Kidney (tissue), 14 donors: ENCODE measurements around the gene FUBP3. TPM values are rescaled to one million over a fixed set of nuclear protein-coding genes. Genes with fewer than 3 reads are reported as not detected.
"Not testable (repeated sequence)": the region's sequence is repeated elsewhere in the genome, so short reads cannot be mapped to it uniquely, and the experiment has no call there.

ENCODE experiments used
- DNase-seq, 5 donors: peaks; one replicate each; pipeline ENCODE4 v3.0.0-alpha.2; 2013 to 2020
- FAIRE-seq: peaks from 2 replicates; lab custom pipeline; 2012; peaks lifted over from hg19 to GRCh38; lab: Jason Lieb, UNC
- H3K27ac ChIP-seq, 2 donors: one replicate each; pipeline ENCODE4 v1.7.0; 2013; ENCODE audit warnings: low read depth in 2 of 2, low read length in 2 of 2, inconsistent platforms in 1 of 2
- H3K27me3 ChIP-seq: one replicate; pipeline ENCODE4 v1.7.1; 2013; ENCODE audit warnings: low read length, inconsistent platforms; ENCODE audit not compliant: control insufficient read depth, insufficient read depth
- H3K36me3 ChIP-seq, 3 donors: one replicate each; pipeline versions ENCODE4 v1.7.0 to v1.7.1; 2013; ENCODE audit warnings: low read length in 3 of 3, control low read depth in 1 of 3, inconsistent platforms in 1 of 3; ENCODE audit not compliant: insufficient read depth in 3 of 3, control insufficient read depth in 2 of 3
- H3K4me1 ChIP-seq, 3 donors: one replicate each; pipeline versions ENCODE4 v1.7.0 to v1.7.1; 2013; ENCODE audit warnings: low read length in 3 of 3, inconsistent platforms in 1 of 3, low read depth in 1 of 3; ENCODE audit not compliant: control insufficient read depth in 2 of 3, insufficient read depth in 2 of 3
- H3K4me3 ChIP-seq, 3 donors: one replicate each; pipeline versions ENCODE4 v1.7.0 to v1.8.1; 2013; ENCODE audit warnings: low read length in 3 of 3, control low read depth in 1 of 3, inconsistent platforms in 1 of 3
- H3K9ac ChIP-seq, 3 donors: one replicate each; pipeline versions ENCODE4 v1.7.0 to v1.7.1; 2013; ENCODE audit warnings: low read length in 3 of 3, control low read depth in 1 of 3, inconsistent platforms in 1 of 3
- H3K9me3 ChIP-seq, 3 donors: one replicate each; pipeline versions ENCODE4 v1.7.0 to v1.7.1; 2013; ENCODE audit warnings: low read length in 3 of 3, control low read depth in 1 of 3, inconsistent platforms in 1 of 3; ENCODE audit not compliant: control insufficient read depth in 2 of 3, insufficient read depth in 1 of 3
- CTCF ChIP-seq: IDR thresholded peaks from 3 replicates; pipeline ENCODE4 v1.5.1; 2012; ENCODE audit warnings: mild to moderate bottlenecking, moderate library complexity, borderline replicate concordance; ENCODE audit not compliant: insufficient read depth; ENCODE audit errors: extremely low read depth
- intact Hi-C: fragments of 100-400 bp; cut with DNase I; formaldehyde crosslinking; loops from one replicate; pipeline ENCODE4 v1.11.1; 2022
- microRNA-seq: library from miRNA; unstranded; fragments of <30 nt; microRNA quantifications from one replicate; pipeline ENCODE4 v1.2.0, GENCODE V29; 2020
- polyA plus RNA-seq: library from polyadenylated mRNA; stranded (reverse); fragments of 350-450 nt; fragmentation: Illumina TruSeq; extraction: RNeasy Lipid Tissue Mini Kit (QIAGEN cat#74804); gene quantifications from one replicate; pipeline ENCODE4 v1.2.3, GENCODE V29; 2014; ENCODE audit warnings: low read depth, low replicate concordance; ENCODE audit not compliant: insufficient read depth
- total RNA-seq: library from RNA; stranded (reverse); fragmentation: NEBNext Ultra II Directional; extraction: Animal tissue kit (Norgen Biotek cat#: 25700); gene quantifications from one replicate; pipeline ENCODE4 v1.2.1, GENCODE V29; 2021
- donor health status: control.
- donor health status: control.
- donor health status: control.
- donor health status: control.
- donor health status: control.
- donor health status: DM: yes; HTN: yes; CAD: no.
- donor health status: Normal renal cell carcinoma (clear cell type).

Gene FUBP3
- total and polyA plus RNA-seq, 2 donors from 2014 or later, result 19.4 to 44.1 TPM

- FAIRE-seq, result no peak
- H3K9me3 ChIP-seq, result no peaks in the 10 kb centered on the region
- H3K27ac ChIP-seq, result no peak overlapping the region
- intact Hi-C loops, result no loop called here
- peaks cover 0 to 13% (median 5%) of the 10 kb centered on the region in 3 donors for H3K4me1 ChIP-seq
- H3K4me3 ChIP-seq, result no peak overlapping the region
- TF ChIP-seq CTCF, result no peak
- no peak for DNase-seq
- peaks cover 4% of the 10 kb centered on the region for H3K27me3 ChIP-seq
- H3K9ac ChIP-seq, result no peak overlapping the region
- no peaks in the 10 kb centered on the region for H3K36me3 ChIP-seq
Observed at GRCh38 chr9:130685104-130685503, 105.7 kb downstream of the FUBP3 start.

GRCh38 chr9:130685945-130686344 lies 106.6 kb downstream of the FUBP3 start:
- H3K36me3 ChIP-seq, H3K9ac ChIP-seq, H3K4me1 ChIP-seq, intact Hi-C loops, H3K27ac ChIP-seq, H3K9me3 ChIP-seq, H3K27me3 ChIP-seq, FAIRE-seq, DNase-seq, H3K4me3 ChIP-seq: not testable (repeated sequence)

- no peak for TF ChIP-seq CTCF
- H3K27me3 ChIP-seq, result no peaks in the 10 kb centered on the region
- H3K4me3 ChIP-seq, result no peak overlapping the region
- H3K9ac ChIP-seq, result no peak overlapping the region
- intact Hi-C loops, result no loop called here
- H3K9me3 ChIP-seq, result no peaks in the 10 kb centered on the region
- FAIRE-seq (no peak), DNase-seq (no peak)
- no peaks in the 10 kb centered on the region for H3K36me3 ChIP-seq
- no peak overlapping the region for H3K27ac ChIP-seq
- H3K4me1 ChIP-seq, result peaks cover 0 to 3% (median 0%) of the 10 kb centered on the region in 3 donors
Observed at GRCh38 chr9:130687615-130688014, 108.2 kb downstream of the FUBP3 start.

Small RNA genes within 50 kb of the gene (microRNA-seq; reads per million reads assigned to microRNA genes)
- not detected for gene MIR6856

Other genes with a start within 250 kb of the FUBP3 start
- 124 TPM for gene ASS1, start 134.6 kb upstream of the FUBP3 start, total RNA-seq
- 1,185 TPM for gene ASS1, start 134.6 kb upstream of the FUBP3 start, polyA plus RNA-seq
- gene PRDM12, start 85.0 kb downstream of the FUBP3 start, total RNA-seq, result not detected
- gene PRDM12, start 85.0 kb downstream of the FUBP3 start, polyA plus RNA-seq, result not detected
- gene EXOSC2, start 114.2 kb downstream of the FUBP3 start, total RNA-seq, result 26.4 TPM
- gene EXOSC2, start 114.2 kb downstream of the FUBP3 start, polyA plus RNA-seq, result 13.0 TPM